ENCODE results near the gene ZNF57.

DNA sequence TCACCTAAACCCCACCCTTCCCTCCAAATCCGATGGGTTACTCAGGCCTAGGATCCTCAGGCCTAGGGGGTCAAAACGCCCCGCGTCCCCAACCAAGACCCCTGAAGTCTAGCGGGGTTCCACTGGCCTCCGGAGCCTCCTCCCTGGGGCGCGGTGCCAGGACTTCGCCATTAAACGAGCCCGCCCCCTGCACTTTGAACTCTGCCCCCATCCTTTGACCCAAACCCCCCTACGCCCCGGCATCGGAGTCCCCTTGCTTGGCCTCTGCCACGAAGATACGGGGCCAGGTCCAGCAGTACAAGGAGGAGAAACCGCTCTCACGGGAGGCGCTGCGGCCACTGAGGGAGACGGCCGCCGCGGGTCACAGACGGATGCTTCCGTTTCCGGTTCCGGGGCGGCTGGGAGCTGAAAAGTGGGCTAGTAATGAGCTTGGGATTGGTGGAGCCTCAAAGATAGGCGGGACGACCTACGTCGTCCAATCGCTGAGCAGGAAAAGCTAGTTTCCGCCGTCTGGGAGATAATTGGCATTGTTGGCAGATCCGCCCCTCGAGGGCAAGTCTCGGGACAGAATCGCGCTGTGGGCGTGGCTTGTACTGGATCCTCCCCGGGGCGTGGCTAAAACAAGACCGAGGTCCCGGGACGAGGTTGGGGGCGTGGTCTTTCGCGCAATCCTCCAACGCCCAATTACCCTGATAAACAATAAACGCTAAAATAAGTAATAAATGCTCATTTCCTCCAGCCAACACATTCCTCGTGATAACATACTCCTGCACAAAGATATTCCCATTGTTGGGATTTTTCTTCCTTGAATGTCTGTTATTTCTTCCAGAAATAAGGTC is 49.8 kb downstream of the ZNF57 start:
- peak; percentile 87 to 98 (median 96) for TF ChIP-seq POLR2AphosphoS5 (IDR thresholded peaks at IDR 0.05)
- TF ChIP-seq, protein P1, sequence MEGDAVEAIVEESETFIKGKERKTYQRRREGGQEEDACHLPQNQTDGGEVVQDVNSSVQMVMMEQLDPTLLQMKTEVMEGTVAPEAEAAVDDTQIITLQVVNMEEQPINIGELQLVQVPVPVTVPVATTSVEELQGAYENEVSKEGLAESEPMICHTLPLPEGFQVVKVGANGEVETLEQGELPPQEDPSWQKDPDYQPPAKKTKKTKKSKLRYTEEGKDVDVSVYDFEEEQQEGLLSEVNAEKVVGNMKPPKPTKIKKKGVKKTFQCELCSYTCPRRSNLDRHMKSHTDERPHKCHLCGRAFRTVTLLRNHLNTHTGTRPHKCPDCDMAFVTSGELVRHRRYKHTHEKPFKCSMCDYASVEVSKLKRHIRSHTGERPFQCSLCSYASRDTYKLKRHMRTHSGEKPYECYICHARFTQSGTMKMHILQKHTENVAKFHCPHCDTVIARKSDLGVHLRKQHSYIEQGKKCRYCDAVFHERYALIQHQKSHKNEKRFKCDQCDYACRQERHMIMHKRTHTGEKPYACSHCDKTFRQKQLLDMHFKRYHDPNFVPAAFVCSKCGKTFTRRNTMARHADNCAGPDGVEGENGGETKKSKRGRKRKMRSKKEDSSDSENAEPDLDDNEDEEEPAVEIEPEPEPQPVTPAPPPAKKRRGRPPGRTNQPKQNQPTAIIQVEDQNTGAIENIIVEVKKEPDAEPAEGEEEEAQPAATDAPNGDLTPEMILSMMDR (IDR thresholded peaks at IDR 0.05), result no peak
